Measurements from ENCODE around the gene ARHGAP6. TPM values are rescaled to one million over a fixed set of nuclear protein-coding genes. Genes with fewer than 3 reads are reported as not detected.

The ARHGAP6 gene
- total RNA-seq, 1 donor from 2014 or later, result 4.9 TPM

- no peak overlapping the region for H3K4me3 ChIP-seq (ENCODE audit: low read depth, low read length)
- no peak for DNase-seq (ENCODE audit: low read depth)
- TF ChIP-seq CTCF (conservative IDR thresholded peaks at IDR 0.05; ENCODE audit: low read depth, low read length), result no peak
These were observed 267.6 kb downstream of the ARHGAP6 start for GRCh38 chrX:11398139-11398538.

GRCh38 chrX:11397680-11398079, 268.0 kb downstream of the ARHGAP6 start:
- DNase-seq (ENCODE audit: low read depth), result no peak
- no peak for TF ChIP-seq CTCF (conservative IDR thresholded peaks at IDR 0.05; ENCODE audit: low read depth, low read length)
- H3K4me3 ChIP-seq (ENCODE audit: low read depth, low read length), result no peak overlapping the region

GRCh38 chrX:11395859-11396258, 269.9 kb downstream of the ARHGAP6 start:
- no peak overlapping the region for H3K4me3 ChIP-seq (ENCODE audit: low read depth, low read length)
- no peak for TF ChIP-seq CTCF (conservative IDR thresholded peaks at IDR 0.05; ENCODE audit: low read depth, low read length)
- DNase-seq (ENCODE audit: low read depth), result no peak

GRCh38 chrX:11393949-11394654, 271.6 kb downstream of the ARHGAP6 start:
- no peak for DNase-seq (ENCODE audit: low read depth)
- H3K4me3 ChIP-seq (ENCODE audit: low read depth, low read length), result no peak overlapping the region
- no peak for TF ChIP-seq CTCF (conservative IDR thresholded peaks at IDR 0.05; ENCODE audit: low read depth, low read length)

GRCh38 chrX:11386812-11387211, 278.9 kb downstream of the ARHGAP6 start:
- TF ChIP-seq CTCF (conservative IDR thresholded peaks at IDR 0.05; ENCODE audit: low read depth, low read length), result no peak
- H3K4me3 ChIP-seq (ENCODE audit: low read depth, low read length), result no peak overlapping the region
- DNase-seq (ENCODE audit: low read depth), result no peak

- no peak for TF ChIP-seq CTCF (conservative IDR thresholded peaks at IDR 0.05; ENCODE audit: low read depth, low read length)
- no peak overlapping the region for H3K4me3 ChIP-seq (ENCODE audit: low read depth, low read length)
- DNase-seq (ENCODE audit: low read depth), result no peak
These were observed 279.7 kb downstream of the ARHGAP6 start for GRCh38 chrX:11386001-11386523.

GRCh38 chrX:11382930-11383329, 282.8 kb downstream of the ARHGAP6 start:
- no peak for DNase-seq (ENCODE audit: low read depth)
- H3K4me3 ChIP-seq (ENCODE audit: low read depth, low read length), result no peak overlapping the region
- TF ChIP-seq CTCF (conservative IDR thresholded peaks at IDR 0.05; ENCODE audit: low read depth, low read length), result no peak

All from epithelial cell of proximal tubule (primary cell).